Measurements from ENCODE around the gene PPP6R3.
"Not testable (repeated sequence)": the region's sequence is repeated elsewhere in the genome, so short reads cannot be mapped to it uniquely, and the experiment has no call there.

The PPP6R3 gene

DNA sequence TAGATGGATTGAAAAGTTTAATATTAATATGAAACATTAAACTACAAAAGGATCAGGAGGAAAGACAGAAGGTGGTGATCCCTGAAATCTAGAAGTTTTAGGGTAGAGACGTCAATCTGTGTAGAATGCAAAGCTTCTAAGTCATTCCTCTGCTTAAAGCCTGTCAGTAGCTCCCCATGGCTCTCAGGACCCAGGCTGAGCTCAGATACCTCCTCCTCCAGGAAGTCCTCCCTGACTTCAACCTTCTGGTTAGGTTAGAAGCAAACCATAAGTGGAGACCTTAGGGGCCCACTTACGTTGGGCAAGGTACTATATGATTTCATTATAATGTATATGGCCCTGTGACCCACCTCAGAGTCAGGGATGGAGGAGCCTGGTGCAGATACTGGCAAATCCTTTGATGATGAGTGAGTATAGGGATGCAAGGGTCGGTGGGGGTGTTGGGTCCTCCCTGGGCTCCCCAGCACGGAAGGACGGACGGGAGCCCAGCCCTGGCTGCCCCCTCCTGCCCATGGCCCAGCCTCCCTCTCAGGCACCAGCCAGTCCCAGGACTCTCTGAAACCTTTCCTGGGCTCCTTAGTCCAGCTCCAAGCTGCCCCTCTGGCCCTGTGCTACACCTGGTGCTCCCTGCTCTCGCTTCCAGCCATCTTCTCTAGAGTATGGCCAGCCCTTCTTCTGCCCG lies 3.2 kb upstream of the PPP6R3 start:
- DNase-seq (ENCODE audit: low read depth) = no peak

DNA sequence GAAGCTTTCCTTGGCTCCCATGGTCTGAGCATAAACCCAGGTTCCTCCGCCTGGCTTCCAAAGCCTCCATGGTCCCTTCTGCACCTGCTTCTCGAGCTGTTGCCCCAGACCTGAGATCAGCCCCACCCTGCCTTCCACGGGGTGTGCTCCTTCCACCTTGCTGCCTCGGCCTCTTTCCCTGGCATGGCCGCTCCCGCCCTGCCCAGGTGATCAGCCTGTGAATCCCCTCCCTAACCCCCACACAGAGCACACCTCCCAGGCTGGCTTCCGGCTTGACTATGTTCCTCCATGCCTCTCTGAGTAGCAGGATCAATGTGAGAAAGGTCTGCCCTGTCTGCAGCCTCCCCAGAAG lies 2.7 kb upstream of the PPP6R3 start:
- no peak for DNase-seq (ENCODE audit: low read depth)

DNA sequence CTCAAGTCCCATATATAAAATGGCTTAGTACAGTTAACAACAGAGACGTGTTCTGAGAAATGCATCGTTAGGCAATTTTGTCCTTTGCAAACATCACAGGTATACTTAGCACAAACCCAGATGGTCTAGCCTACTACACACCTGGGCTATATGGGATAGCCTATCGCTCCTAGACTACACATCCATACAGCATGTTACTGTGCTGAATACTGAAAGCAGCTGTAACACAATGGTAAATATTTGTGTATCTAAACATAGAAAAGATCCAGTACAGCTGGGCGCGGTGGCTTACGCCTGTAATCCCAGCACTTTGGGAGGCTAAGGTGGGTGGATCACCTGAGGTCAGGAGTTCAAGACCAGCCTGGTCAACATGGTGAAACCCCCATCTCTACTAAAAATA lies 2.2 kb upstream of the PPP6R3 start:
- not testable (repeated sequence) for DNase-seq (ENCODE audit: low read depth)

DNA sequence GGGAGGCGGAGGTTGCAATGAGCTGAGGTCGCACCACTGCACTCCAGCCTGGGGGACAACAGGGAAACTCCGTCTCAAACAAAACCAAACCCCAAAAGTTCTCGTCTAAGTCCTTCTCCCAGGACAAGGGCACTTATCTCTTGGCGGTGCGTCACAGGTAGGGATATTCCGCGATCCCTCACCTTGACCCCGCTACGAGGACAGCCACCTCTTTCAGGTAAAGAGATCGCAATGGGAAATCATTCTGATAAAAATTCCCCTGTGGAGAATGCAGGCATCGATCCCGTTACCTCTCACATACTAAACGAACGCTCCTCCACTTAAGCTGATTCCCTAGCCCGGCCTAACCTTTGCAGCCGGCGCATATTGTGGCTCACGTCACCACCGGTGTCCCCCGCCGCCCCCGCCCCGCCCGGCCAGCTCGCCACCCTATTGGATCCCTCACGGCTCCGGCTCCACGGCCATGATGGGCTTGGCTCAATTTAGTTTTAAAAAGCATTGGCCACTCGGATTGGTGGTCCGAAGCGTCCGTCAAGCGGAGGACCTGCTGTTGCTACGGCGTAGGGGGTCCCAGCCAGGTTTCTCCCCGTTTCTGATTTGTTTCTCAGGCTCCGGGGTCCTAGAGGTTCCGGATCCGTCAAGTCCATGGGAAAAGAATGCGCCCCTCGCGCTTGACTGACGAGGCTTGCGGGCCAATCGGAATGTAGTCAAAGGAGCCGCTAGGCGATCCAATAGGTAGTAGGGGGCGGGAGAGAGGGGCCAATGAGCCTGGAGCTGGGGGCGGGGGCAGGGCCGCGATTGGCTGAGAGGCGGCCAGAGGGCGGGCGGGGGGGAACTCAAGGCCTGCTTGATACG lies 439 bp upstream of the PPP6R3 start:
- DNase-seq (ENCODE audit: low read depth) = peak; percentile 100

DNA sequence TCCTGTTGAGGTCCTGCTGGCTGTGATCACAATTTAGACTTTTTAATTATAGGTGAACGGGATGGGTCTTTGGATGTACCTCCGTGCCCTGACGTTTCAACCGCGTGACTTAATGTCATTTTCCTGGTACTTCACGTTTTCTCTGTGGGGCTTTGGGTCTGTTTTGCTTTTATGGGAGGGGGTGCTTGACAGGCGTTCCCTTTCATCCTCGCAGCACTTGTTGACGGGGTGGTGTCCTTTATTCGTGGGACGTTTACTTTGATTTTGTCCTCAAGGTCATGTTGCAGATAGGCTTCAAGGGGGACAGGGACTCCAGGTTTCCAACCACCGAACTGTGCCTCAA lies 994 bp downstream of the PPP6R3 start:
- DNase-seq (ENCODE audit: low read depth) = no peak

DNA sequence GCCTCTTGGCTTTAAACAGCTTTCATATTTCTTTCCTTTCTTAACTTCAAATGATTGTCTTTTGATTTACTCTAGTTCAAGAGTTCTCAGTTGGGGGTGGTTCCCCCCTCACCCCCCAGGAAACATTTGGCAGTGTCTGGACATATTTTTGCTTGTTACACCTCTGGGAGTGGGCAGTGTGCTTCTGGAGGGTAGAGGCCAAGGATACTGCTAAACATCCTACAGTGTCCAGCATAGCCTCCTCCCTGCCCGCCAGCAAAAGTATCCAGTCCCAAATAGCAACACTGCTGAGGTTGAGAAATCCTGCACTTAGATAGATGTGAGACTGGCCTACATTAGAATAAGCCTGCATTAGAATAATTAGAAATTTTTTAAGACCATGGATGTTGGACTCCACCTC lies 3.2 kb downstream of the PPP6R3 start:
- peak; percentile 26 for DNase-seq (ENCODE audit: low read depth)

DNA sequence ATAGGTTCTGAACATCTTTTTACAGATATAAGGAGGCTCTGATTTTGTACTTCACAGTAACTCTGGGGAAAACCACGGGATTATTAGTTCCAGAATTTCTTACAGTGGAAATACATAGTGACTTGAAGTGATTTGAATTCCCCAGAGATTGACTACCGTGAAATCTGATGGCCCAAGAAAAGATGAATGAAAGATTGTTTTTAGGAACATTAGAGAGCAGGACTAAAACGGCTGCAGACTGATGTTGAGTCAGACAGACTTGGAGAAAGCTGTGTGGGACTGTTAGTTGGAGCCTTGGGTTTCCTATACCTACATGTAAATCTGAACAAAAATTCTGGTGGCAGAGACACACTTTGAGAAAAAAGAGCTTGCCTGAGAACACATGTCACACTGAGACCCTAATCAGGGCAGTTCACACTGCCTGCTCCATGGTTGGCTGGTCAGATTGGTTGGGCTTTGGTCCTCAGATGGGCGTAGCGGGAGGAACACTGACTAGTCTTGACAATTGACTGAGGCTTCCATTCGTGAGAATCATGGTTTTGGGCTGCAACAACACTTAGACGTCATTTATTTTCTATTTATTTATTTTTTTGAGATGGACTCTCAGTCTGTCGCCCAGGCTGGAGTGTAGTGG lies 6.8 kb downstream of the PPP6R3 start:
- DNase-seq (ENCODE audit: low read depth) = no peak

DNA sequence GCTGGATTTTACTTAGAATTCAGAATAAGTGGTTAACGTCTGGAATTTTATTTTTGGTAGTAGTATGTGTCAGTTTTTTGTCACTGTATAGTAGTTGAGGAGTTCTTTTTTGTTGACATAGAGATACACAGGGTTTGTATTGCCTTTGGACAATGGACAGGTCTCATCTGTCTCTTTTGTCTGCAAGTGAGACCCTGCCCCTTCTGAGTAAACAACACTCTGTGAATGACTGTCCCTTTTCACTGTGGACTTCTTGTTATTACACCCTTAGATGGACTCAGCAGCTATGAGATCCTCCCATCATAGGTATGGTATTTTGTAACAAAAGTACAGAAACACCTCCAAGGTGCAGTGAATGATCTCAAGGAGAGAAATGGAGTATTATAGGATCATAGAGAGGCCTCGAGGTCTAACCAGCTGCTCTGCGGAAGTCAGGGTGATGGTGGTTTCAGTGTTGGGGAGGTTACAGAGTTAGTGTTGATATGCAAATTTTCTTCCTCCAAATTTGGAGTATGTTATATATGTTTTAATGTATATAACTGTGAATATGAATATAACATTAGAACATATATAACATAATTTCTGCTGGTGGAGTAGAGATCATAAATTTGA lies 7.8 kb downstream of the PPP6R3 start:
- no peak for DNase-seq (ENCODE audit: low read depth)

DNA sequence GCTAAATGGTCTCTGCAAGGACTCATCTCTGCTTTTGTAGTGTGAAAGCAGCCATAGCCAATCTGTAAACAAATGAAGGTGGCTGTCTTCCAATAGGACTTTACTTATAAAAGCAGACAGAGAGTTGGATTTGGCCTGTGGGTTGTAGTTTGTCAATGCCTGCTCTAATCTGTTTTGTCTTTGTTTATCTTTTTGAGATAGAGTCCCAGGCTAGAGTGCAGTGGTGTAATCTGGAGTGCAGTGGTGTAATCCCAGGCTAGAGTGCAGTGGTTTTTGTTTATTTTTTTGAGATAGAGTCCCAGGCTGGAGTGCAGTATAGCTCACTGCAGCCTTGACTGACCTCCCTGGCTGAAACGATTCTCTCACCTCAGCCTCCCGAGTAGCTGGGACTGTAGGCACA lies 8.6 kb downstream of the PPP6R3 start:
- peak; percentile 81 for DNase-seq (ENCODE audit: low read depth)

DNA sequence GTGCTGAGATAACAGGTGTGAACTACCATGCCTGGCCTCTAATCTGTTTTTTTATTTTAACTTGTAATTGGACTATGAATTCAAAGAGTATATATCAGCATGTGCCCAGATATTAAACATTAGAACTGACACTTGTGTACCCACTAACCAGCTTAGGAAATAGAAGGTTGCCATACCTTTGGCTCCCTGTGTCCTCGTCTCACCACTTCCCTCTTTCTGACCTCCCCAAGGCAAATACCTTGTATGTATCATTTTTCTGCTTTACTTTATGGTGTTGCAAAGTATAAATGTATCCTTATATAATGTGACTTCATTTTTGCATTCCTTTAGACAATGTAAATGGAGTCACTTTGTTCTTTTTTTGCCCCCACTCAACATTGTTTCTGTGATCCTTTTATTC lies 9.1 kb downstream of the PPP6R3 start:
- no peak for DNase-seq (ENCODE audit: low read depth)

DNA sequence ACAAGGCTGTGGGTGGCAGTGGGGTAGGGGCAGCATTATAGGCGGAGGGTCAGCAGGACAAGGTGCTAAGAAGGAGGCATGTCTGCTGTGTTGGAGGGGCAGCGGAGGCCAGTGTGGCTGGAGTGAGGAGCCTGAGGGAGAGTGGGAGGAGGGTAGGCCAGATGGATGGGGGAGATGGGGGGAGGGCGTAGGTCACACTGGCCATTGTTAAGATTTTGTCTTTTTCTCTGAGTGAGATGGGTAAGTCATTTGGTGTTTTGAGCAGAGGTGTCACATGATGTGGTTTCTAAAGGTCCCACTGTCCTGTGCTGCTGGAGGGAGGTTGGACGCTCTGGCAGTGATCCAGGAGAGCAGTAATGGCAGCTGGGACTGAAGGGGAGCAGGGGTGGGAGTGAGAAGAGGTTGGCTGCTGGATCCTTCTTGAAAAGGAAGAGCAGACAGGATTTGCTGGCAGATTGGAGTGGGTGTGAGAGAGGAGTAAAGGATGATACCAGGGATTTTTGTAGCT lies 9.8 kb downstream of the PPP6R3 start:
- no peak for DNase-seq (ENCODE audit: low read depth)

DNA sequence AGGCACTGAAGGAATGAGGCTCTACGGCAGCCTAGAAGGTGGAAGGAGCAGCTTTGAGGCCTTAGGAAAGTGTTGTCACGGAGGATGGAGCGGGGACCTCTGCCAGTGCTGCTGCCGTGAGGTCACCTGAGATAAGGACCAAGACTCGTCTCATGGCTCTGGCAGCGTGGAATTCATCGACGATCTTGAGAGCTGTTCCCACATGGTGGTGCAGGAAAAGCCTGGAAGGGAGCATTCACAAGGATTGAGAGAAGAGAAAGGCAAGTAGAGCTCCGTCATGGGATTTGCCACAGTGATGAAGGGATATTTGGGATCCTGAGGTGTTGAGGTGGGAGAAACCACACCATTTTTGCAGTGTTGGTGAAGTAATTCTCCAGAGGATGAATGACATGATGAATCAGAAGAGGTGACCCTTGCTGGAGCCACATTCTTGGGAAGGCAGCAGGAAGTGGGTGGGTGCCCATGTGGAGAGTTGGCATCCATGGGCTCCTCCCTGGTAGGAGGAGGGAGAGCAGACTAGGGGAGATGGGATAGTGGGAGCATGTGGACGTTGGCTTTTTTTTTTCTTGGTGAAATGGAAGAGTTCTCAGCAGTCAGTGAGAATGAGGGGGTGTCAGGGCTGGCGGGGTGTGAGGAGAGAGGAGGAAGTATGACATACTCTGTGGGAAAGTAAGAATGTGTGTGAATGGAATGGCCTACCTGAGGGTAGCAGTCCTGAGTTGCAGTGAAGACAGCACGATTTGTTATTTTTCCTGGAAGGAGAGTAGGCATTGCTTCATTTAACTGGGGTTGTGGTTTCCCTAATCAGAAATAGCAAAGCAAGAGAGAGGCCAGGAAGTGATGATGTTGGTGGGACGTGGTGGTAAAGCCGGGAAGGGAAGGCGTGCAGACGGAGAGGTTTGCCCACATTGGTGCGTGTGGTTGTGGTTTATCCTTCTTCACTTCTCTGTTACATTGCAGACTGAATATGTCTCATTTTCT lies 11.1 kb downstream of the PPP6R3 start:
- DNase-seq (ENCODE audit: low read depth) = peak; percentile 96

DNA sequence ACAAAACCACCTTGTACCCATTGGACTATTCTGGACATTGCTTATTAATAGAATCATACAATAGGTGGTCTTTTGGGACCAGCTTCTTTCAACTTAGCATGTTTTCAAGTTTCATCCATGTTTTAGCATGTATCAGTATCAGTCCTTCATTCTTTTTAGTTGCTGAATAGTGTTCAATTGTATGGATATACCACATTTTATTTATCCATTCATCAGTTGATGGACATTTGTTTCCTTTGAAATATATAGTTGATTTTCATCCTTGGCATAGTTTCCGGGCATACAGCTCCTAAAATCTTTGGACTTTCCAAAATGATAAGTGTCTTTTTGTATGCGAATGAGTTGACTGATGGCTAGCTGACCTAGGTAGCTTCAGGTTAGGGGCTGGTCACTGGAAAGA lies 12.2 kb downstream of the PPP6R3 start:
- no peak for DNase-seq (ENCODE audit: low read depth)

DNA sequence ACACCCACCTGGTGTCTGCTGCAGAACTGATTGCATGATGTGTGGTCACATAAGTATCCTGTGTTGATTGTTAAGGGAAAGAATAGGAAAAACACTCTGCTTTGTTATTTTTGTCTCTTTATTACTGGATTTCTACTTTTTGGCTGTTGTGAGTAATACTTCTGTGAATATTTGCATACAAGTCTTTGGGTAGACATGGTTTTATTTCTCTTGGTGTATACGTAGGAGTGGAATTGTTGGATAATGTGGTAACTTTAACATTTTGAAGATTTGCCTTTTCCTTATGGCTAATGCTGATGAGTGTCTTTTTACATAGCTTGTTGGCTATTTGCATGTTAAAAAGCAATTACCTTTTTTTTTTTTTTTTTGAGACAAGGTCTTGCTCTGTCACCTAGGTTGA lies 13.1 kb downstream of the PPP6R3 start:
- DNase-seq (ENCODE audit: low read depth) = no peak

DNA sequence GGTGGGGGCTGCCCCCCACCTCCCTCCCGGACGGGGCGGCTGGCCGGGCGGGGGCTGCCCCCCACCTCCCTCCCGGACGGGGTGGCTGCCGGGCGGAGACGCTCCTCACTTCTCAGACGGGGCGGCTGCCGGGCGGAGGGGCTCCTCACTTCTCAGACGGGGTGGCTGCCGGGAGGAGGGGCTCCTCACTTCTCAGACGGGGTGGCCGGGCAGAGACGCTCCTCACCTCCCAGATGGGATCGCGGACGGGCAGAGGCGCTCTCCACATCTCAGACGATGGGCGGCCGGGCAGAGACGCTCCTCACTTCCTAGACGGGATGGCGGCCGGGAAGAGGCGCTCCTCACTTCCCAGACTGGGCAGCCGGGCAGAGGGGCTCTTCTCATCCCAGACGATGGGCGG lies 15.1 kb downstream of the PPP6R3 start:
- not testable (repeated sequence) for DNase-seq (ENCODE audit: low read depth)

DNA sequence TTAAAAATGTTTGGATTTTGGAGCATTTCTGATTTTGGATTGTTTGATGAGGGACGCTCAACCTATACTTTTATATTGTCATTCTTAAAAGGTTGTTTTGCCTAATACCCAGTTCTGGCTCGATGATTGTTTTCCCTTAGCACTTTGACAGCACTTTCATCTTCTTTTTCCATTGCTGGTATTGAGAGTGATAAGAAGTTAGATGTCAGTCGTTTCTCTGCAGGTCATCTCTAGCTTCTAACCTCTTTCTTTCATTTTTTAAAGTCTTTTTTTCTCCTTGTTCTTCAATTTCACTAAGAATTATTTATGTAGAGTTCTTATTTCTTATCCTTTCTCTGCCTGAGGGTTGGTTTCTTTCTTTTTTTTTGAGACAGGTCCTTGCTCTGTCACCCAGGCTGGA lies 18.8 kb downstream of the PPP6R3 start:
- no peak for DNase-seq (ENCODE audit: low read depth)

DNA sequence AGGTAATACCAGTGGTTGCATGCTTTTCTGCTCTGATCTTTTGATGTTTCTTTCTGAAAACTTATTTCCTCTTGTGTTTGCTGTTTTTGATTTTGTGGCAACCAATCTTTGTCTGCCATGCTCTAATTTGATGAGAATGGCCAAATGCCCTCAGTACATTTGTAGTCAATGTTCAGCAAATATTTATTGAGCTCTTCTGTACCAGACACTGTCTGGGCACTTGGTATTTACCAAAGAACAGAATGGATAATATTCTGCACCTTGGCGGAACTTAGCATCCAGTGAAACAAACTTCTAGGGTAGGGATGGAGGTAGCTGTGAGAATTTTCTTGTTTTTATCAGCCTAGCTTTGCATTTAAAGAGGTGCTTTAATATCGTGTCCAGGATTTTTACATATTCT lies 19.6 kb downstream of the PPP6R3 start:
- no peak for DNase-seq (ENCODE audit: low read depth)

DNA sequence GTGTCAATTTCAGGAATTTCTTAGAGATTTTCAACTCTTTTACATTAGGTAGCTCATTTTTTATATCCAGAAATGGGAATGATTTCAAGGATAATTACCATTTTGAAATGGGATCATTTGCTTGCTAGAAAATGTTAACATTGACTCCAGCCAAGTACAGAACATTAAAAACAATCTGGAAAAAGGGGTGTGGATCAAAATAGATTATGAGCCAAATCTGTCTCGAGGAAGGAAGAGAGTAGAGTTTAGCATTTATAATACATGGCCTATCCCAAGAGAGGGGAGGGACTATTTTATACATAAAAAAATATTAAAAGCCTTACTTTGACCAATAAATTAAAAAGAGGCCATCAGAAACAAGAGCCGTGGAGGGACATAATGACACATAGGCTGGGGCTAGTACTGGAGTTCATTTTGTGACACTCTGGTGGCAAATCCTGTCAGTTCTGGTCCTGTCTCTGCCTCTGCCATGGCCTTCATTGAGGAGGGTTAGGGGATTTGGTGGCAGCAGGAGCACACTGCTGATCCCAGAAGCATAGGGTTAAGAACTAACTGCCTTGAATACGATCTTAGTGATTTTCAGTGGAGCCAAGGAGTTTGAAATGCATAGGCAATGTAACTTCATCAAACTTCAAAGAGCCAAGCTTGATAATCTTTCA lies 20.4 kb downstream of the PPP6R3 start:
- DNase-seq (ENCODE audit: low read depth) = no peak

DNA sequence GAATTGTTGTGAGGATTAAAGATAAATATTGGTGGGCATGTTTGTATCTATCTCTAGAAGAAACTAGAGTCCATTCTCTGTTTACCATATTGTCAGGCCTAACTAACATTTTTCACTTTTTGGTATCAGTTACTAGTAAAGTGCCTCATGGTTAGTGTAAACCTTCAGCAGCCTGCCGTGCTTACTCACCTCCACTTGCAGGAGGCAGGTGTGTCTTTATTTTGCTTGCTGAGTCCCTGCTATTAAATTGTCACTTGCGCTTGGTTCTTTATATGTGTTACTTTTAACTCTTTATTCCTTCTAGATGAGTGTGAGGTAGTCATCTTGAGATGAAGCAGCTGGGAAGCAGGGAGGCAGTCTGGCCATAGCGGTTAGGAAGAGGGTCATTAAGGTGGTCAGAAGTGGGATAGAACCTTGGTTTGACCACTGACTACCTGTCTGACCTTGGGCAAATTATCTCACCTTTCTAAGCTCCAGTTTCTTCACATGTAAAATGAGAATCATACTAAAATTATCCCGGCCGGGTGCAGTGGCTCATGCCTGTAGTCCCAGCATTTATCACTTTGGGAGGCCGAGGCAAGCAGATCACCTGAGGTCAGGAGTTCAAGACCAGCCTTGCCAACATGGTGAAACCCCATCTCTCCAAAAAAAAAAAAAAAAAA lies 21.2 kb downstream of the PPP6R3 start:
- no peak for DNase-seq (ENCODE audit: low read depth)

DNA sequence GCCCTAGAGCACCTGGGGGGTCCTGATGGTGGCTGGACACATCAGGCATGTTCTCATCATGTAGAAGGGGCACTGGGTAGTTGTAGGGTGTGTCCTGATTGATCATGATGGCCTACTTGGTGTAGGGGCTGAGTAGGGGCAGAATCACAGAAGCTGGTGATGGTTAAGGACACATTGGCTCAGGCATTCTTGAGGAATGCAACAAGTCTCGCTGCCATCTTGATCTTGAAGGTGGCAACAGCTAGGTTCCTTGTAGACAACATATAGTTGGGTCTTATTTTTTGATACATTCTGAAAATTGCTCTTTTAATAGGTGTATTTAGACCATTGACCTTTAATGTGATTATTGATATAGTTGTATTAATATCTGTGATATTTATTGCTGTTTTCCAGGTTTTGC lies 28.1 kb downstream of the PPP6R3 start:
- DNase-seq (ENCODE audit: low read depth) = no peak
